Activated CD4-positive, alpha-beta T cell treated with anti-CD3 and anti-CD28 coated beads, Interleukin-2, amount 10 ng/mL, durations not matched to agents 7 days and 5 days (primary cell): ENCODE measurements around the gene RSAD1. TPM values are rescaled to one million over a fixed set of nuclear protein-coding genes. Genes with fewer than 3 reads are reported as not detected.

Experiments
- CTCF ChIA-PET: fragments of 350-600 bp; sonication (Branson Sonifier 250); formaldehyde crosslinking; loops from one replicate; lab custom pipeline; 2021; ENCODE audit warnings: antibody characterized with exemption; lab: Charles Lee
- POLR2A ChIA-PET: fragments of 350-600 bp; sonication (Branson Sonifier 250); formaldehyde crosslinking; loops from one replicate; lab custom pipeline; 2021; ENCODE audit warnings: antibody characterized with exemption; lab: Charles Lee
- DNase-seq: peaks from one replicate; pipeline ENCODE4 v3.0.0-alpha.2; 2020
- H3K27ac Mint-ChIP-seq: one replicate; pipeline ENCODE4 v1.8.0; 2021; ENCODE audit warnings: mild to moderate bottlenecking, moderate library complexity, mixed read lengths
- H3K27me3 Mint-ChIP-seq: one replicate; pipeline ENCODE4 v1.8.0; 2021; ENCODE audit warnings: mixed read lengths
- H3K36me3 Mint-ChIP-seq: one replicate; pipeline ENCODE4 v1.8.0; 2021; ENCODE audit warnings: low read depth, mixed read lengths
- H3K4me1 Mint-ChIP-seq: one replicate; pipeline ENCODE4 v1.8.0; 2021; ENCODE audit warnings: mixed read lengths
- H3K4me3 Mint-ChIP-seq: one replicate; pipeline ENCODE4 v1.8.0; 2021; ENCODE audit warnings: mild to moderate bottlenecking, moderate library complexity, mixed read lengths
- H3K9me3 Mint-ChIP-seq: one replicate; pipeline ENCODE4 v1.8.0; 2021; ENCODE audit warnings: mixed read lengths
- total RNA-seq, 2 experiments: library from RNA; stranded (reverse); gene quantifications; one replicate each; pipeline ENCODE4 v1.2.3, GENCODE V29; 2021

The RSAD1 gene
- total RNA-seq, 2 experiments from 2014 or later = 22.5 to 25.1 TPM

DNA sequence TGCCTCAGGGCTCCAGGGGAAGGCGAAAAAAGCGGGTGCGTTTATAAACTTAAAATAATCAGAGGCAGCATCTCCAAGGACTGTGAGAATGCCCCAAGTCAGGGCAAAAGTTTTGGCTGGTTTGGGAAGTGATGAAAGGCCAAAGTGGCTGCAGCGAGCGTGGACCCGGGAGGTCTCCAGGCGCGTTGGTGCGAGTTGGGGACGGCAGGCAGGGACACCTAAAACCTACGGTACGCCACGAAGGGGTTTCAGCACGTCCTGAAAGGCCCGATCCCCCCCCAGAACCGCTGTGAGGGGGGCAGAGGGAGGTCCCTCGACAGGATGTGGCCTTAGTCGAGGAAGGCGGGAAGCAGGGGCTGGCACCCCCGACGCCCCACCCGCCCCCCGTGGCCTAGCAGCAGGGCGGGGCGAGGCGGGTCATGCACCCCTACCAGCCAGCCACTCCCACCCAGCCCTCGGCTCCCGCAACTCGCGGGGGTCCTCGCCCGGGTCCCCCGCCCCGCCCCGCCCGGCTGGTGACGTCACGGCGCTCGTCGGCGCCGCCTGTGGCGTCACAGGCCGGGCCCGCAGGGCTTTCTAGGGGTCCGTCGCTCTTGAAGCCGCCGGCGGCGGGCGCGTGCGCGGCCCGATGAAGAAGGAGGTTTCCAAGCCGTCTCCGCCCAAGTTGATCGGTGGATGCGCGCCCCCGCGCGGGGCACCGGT lies 29.4 kb downstream of the RSAD1 start, which contains the start of gene MYCBPAP:
MYCBPAP (plus strand) TSS at position 569 of the 702 bp plus-strand sequence. CDS start 236 bp downstream, outside the sequence.
- Mint-ChIP-seq H3K9me3 (no peaks in the 10 kb centered on the region), H3K27ac (peak within 1 kb of the TSS; percentile 87), H3K27me3 (peaks cover 9% of the 10 kb centered on the region), H3K4me3 (peak within 1 kb of the TSS; percentile 79), H3K4me1 (peaks cover 57% of the 10 kb centered on the region), H3K36me3 (no peaks in the 10 kb centered on the region)
- POLR2A ChIA-PET = no interaction called here
- peak; percentile 77 for DNase-seq
- CTCF ChIA-PET = interaction anchor here (0.6 to 2.3 kb wide), 4 partner anchors 29 to 414 kb away, joined by 3 to 6 read pairs (median 4); partner anchors contain the start of gene LRRC59

DNA sequence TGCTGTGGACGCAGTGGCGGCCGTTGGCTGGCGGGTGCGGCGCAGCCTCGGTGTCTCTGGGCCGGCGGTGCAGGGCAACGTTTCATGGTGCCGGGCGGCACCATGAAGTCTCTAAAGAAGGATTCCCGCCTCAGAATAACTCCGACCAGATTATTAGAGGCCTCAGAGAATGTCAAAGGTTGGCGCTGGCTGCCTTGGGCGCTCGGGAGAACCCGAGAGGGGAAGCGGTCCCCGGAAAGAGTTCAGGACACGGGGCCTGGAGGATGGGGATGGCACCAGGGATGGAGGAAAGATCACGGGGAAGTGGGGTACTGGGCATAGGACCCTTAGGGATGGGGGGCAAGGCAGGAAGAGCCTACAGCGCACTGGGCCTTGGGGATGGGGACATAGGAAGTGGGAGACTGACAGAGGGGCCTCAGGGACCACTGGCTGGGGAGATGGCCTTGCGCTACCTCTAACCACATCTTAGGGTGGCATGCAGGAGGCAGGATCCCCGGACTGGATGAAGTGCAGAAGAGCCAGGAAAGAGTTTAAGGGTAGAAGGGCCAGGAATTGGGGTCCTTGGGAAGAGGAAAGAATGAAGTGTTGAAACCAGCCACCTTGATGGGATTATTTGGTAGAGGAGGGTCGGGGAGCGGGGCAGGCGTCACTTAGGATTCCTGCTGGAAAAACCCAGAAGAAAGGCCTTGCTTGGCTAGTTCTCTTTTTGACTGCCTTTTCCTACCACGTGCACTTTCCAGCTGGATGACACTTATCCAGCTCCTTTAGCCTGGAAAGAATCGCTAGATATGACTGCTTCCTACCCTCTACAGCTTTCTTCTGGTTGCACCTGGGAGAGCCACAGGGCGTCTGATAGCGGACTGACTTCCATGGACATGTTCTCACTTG lies 30.2 kb downstream of the RSAD1 start:
- Mint-ChIP-seq H3K36me3 (no peaks in the 10 kb centered on the region), H3K27me3 (peaks cover 7% of the 10 kb centered on the region), H3K27ac (peak overlapping the region; percentile 87), H3K9me3 (no peaks in the 10 kb centered on the region), H3K4me1 (peaks cover 54% of the 10 kb centered on the region), H3K4me3 (peak overlapping the region; percentile 79)
- CTCF ChIA-PET = interaction anchor here (0.6 to 1.3 kb wide), 6 partner anchors 11 to 300 kb away, joined by 3 to 4 read pairs (median 3); no protein-coding TSS in a partner anchor
- POLR2A ChIA-PET = no interaction called here
- DNase-seq = no peak

DNA sequence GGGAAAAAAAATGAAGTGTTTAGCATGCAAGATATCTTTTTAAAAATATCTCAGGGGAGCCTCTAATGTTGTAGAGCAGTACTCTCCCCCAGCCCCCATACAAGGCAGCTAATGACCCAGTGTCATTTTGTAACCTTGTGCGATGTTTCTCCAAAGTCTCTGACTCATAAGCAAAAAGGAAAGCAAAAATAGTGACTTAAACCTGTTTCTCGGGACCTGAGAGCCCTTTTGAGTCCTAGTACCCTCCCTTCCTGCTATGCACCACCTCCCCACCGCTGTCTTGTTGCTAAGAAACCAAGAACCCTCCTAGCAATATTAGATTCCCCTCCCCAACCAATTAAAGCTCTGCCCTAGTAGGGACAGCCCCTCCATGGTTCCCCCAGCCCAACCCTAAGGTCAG lies 32.4 kb downstream of the RSAD1 start:
- DNase-seq = peak; percentile 73
- Mint-ChIP-seq H3K9me3 (no peaks in the 10 kb centered on the region), H3K27me3 (peaks cover 2% of the 10 kb centered on the region), H3K4me1 (peaks cover 37% of the 10 kb centered on the region), H3K27ac (peak overlapping the region; percentile 86), H3K36me3 (no peaks in the 10 kb centered on the region), H3K4me3 (peak overlapping the region; percentile 9)
- ChIA-PET CTCF (interaction anchor here (1.0 to 1.5 kb wide), 5 partner anchors 9 to 118 kb away, joined by 3 to 6 read pairs (median 5); no protein-coding TSS in a partner anchor), POLR2A (no interaction called here)

DNA sequence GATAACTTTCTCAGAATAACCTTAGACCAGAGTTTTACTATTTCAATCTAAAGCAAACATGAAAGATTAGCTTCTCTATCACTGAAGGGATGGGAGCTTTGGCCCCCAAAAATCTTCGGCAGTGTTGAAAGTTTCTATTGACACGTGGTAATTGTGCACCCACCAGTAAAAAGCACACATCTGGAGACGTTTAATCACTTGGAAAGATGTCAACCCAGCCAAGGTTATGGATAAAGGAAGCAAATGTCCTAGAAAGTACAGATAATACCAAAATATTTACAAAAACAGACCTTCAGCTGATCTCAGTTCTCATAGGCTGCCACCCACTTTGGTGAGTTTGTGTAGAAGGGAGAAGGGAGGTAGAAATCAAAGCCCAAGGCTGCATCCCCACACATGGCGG lies 34.8 kb downstream of the RSAD1 start:
- Mint-ChIP-seq H3K9me3 (no peaks in the 10 kb centered on the region), H3K4me1 (peaks cover 45% of the 10 kb centered on the region), H3K27ac (no peak overlapping the region), H3K27me3 (no peaks in the 10 kb centered on the region), H3K4me3 (no peak overlapping the region), H3K36me3 (no peaks in the 10 kb centered on the region)
- ChIA-PET CTCF (interaction anchor here (0.6 to 1.2 kb wide), 2 partner anchors 12 to 31 kb away, joined by 3 to 4 read pairs; no protein-coding TSS in a partner anchor), POLR2A (no interaction called here)
- DNase-seq = no peak

DNA sequence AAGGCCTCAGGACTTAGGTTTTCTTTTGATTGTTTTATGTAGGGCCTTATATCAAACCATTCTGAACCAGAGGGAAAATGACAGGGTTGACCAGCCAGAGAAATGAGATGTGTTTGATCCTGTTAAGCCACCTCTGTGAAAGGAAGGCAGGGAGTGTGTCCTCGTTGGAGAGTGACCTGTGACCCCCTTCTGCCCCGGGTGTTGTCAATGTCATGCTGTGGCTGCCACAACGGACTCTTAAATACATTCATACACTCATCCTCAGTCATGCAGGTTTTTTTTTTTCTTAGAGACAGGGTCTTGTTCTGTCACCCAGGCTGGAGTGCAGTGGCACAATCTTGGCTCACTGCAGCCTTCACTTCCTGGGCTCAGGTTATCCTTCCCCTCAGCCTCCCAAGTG lies 35.7 kb downstream of the RSAD1 start:
- Mint-ChIP-seq H3K27me3 (no peaks in the 10 kb centered on the region), H3K9me3 (no peaks in the 10 kb centered on the region), H3K36me3 (no peaks in the 10 kb centered on the region), H3K27ac (no peak overlapping the region), H3K4me1 (peaks cover 38% of the 10 kb centered on the region), H3K4me3 (no peak overlapping the region)
- POLR2A ChIA-PET = no interaction called here
- CTCF ChIA-PET = interaction anchor here (1.0 to 1.6 kb wide), 3 partner anchors 11 to 28 kb away, joined by 3 to 4 read pairs (median 3); no protein-coding TSS in a partner anchor
- DNase-seq = no peak

DNA sequence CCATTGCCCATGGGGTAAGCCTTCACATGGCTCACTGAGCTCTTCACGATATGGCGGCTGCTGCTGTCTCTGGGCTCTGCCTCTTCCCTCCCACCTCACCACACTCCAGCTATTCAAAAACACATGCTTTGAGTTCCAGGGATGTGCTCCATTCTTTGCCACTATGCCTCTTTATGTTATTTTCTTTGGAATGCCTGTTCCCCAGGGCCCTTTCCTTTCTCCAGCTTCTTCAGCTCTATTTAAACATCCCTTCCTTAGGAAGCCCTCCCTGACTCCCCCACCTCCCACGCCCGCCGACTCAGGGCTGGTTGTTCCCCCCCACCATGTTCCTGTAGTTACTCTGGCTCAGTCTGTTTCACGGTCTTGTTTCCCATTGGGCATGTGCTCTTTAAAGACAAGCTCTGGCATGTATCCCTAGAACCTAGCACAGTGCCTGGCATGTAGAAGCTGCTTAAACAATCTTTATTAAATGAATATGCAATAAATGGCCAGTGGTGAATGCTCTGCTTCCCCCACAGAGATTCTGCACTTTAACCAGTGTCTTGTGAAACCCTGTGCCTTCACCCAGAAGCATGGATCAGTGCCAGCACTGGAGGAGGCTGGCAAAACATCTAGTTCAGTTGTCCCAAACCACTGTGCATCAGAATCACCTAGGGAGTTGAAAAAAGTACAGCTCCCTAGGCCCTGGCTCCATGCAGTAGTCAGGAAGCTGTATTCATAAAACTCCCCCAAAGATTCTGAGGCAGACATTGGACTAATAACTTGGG lies 36.5 kb downstream of the RSAD1 start:
- no peak for DNase-seq
- H3K4me1 Mint-ChIP-seq = peaks cover 31% of the 10 kb centered on the region
- H3K9me3 Mint-ChIP-seq = no peaks in the 10 kb centered on the region
- no peak overlapping the region for H3K4me3 Mint-ChIP-seq
- H3K27ac Mint-ChIP-seq = no peak overlapping the region
- no peaks in the 10 kb centered on the region for H3K27me3 Mint-ChIP-seq
- POLR2A ChIA-PET = no interaction called here
- H3K36me3 Mint-ChIP-seq = no peaks in the 10 kb centered on the region
- CTCF ChIA-PET = interaction anchor here (1.0 to 1.6 kb wide), 3 partner anchors 10 to 27 kb away, joined by 3 to 4 read pairs (median 3); no protein-coding TSS in a partner anchor

DNA sequence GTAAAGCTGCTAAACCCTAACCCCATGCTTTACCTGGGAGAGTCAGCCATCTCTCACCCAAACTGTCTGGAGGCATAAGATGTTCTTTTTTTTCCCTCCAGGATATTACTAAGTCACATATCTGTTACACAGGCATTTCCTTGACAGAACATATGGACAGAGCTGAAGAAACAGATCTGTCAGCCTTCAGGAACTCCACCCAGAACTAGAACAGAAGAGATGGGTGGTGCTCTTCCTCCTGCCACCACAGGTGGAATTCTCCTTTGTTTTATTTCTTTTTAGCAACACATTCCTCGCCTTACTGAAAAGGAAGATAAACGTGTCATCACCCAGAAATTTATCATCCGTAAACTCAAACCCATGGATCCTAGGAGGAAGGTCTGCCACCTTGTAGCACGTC lies 38.4 kb downstream of the RSAD1 start:
- CTCF ChIA-PET = interaction anchor here (0.5 to 1.3 kb wide), 3 partner anchors 12 to 188 kb away, joined by 3 to 5 read pairs (median 5); no protein-coding TSS in a partner anchor
- Mint-ChIP-seq H3K4me3 (no peak overlapping the region), H3K36me3 (no peaks in the 10 kb centered on the region), H3K9me3 (no peaks in the 10 kb centered on the region), H3K27ac (peak overlapping the region; percentile 43), H3K4me1 (peaks cover 15% of the 10 kb centered on the region), H3K27me3 (no peaks in the 10 kb centered on the region)
- POLR2A ChIA-PET = no interaction called here
- DNase-seq = no peak

DNA sequence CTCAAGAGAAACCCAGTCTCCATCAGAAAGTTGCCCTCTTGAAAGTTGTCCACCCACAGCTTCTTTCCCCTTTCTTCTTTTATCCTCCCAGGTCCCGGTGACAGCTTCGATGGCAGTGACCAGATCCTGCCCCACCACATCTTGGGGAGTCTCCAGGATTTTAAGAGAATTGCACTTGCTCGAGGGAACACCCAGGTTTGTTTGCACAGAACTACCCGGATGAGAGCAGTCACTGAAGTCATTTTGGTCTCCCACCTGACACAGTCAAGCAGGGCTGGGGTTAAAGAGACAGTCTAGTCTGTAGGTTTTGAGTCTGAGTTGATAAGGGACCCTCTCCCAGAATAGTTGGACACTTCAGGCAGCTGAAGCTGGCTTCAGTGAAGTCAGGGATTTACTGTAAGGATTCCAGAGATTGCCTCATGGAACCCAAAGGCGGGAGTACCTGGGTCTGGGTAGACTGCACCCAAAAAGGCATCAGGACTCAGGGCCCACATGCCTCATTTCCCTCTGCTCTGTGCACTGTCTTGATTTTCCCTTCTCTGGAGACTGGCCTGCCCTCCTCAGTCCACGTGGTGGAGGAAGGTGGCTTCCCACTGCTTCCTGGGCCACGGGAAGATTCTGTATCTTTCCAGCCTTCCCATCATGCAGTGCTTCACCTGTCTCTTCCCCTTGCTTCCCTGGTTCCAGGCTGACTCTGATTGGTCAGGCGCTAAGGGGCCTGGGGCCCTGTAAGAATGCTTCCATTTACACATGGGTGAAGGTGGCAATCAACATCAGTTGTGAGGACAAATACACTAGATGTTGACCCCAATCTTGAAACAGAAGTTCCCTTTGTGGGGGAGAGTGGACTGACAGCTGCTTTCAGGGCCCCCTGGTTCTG lies 39.1 kb downstream of the RSAD1 start:
- CTCF ChIA-PET = interaction anchor here (1.3 to 1.5 kb wide), 2 partner anchors 9 to 24 kb away, joined by 4 to 5 read pairs; no protein-coding TSS in a partner anchor
- Mint-ChIP-seq H3K4me3 (no peak overlapping the region), H3K36me3 (no peaks in the 10 kb centered on the region), H3K27me3 (no peaks in the 10 kb centered on the region), H3K4me1 (peaks cover 12% of the 10 kb centered on the region), H3K9me3 (no peaks in the 10 kb centered on the region), H3K27ac (peak overlapping the region; percentile 15)
- DNase-seq = no peak
- POLR2A ChIA-PET = no interaction called here

DNA sequence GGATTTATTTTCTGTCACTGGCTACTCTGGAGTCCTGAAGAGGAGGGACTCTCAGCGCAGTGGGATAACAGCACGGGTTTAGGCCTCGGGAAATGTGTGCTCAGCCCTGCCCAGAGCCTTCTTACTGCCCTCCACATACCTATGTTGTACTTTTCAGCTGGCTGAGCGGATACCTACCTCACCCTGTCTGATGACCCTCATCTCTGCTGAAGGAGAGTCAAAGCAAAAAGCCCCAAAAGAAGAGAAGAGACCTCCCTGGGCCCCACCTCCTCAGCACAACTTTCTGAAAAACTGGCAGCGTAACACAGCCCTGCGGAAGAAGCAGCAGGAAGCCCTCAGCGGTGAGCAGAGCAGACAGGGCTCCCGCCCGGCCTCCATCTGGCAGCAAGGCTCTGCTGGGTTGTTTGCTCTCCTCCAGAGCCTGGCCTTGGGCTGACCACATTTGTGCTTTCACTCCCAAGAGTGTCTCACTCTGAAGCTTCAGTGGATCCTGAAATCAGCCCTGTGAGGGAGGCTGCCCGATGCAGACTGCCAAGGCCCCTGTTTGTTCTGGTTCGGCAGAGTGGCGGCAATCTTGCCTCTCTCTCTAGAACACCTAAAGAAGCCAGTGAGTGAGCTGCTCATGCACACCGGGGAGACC lies 39.8 kb downstream of the RSAD1 start:
- ChIA-PET CTCF (interaction anchor here (1.5 kb wide), 1 partner anchor 9 kb away, joined by 4 read pairs; no protein-coding TSS in a partner anchor), POLR2A (no interaction called here)
- Mint-ChIP-seq H3K4me1 (peaks cover 12% of the 10 kb centered on the region), H3K9me3 (no peaks in the 10 kb centered on the region), H3K36me3 (no peaks in the 10 kb centered on the region), H3K27me3 (no peaks in the 10 kb centered on the region), H3K4me3 (no peak overlapping the region), H3K27ac (no peak overlapping the region)
- DNase-seq = no peak

DNA sequence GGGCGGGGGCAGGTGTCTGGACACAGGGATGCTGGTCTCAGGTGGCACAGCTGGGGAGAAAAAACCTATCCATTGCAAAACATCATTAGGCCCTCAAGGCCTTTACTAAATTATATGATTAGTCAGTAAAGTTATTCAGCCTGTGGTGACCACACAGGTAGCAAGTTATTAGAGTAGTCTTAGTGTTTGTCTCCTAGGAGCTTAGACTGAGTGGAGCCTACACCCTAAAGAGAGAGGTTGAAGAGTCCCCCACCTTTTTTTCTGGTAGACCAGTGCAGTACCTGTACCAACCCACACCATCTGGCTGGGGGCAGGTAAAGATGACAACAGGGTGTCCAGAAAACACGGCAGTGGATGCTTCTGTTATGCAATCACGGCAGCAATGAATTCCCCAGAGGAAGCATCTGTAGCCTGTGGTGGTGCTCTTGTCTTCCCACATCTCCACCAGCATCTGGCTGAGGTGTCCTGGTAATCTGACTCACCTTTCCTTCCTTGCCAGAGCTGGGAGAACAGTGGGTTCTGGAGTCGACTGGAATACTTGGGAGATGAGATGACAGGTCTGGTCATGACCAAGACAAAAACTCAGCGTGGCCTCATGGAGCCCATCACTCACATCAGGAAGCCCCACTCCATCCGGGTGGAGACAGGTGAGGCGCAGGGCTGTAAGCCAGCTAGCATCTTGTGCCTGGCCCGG lies 40.6 kb downstream of the RSAD1 start:
- Mint-ChIP-seq H3K27me3 (no peaks in the 10 kb centered on the region), H3K36me3 (no peaks in the 10 kb centered on the region), H3K27ac (no peak overlapping the region), H3K9me3 (no peaks in the 10 kb centered on the region), H3K4me1 (peaks cover 12% of the 10 kb centered on the region), H3K4me3 (no peak overlapping the region)
- CTCF ChIA-PET = interaction anchor here (0.5 to 1.5 kb wide), 2 partner anchors 8 to 10 kb away, joined by 3 to 4 read pairs; no protein-coding TSS in a partner anchor
- POLR2A ChIA-PET = no interaction called here
- no peak for DNase-seq
